Inflammatory macrophage treated with lipopolysaccharide for 4 hours (primary cell): Measurements from ENCODE around the gene SLC23A2.
"Not testable (repeated sequence)": the region's sequence is repeated elsewhere in the genome, so short reads cannot be mapped to it uniquely, and the experiment has no call there.

Experiments
- DNase-seq: peaks from one replicate; pipeline ENCODE4 v3.0.0-alpha.2; 2020

The SLC23A2 gene

GRCh38 chr20:4871486-4871885 lies 129.8 kb downstream of the SLC23A2 start:
- no peak for DNase-seq

- no peak for DNase-seq
Observed at GRCh38 chr20:4870906-4871305, 130.4 kb downstream of the SLC23A2 start.

- DNase-seq: no peak
Observed at GRCh38 chr20:4869290-4870193, 131.8 kb downstream of the SLC23A2 start.

GRCh38 chr20:4867051-4867450 lies 134.3 kb downstream of the SLC23A2 start:
- DNase-seq: no peak

GRCh38 chr20:4866429-4866828 lies 134.9 kb downstream of the SLC23A2 start:
- no peak for DNase-seq

- DNase-seq: no peak
Observed at GRCh38 chr20:4864311-4864752, 137.0 kb downstream of the SLC23A2 start.

- DNase-seq: no peak
Observed at GRCh38 chr20:4862661-4863060, 138.6 kb downstream of the SLC23A2 start.

- DNase-seq: no peak
Observed at GRCh38 chr20:4861961-4862360, 139.3 kb downstream of the SLC23A2 start.

- no peak for DNase-seq
Observed at GRCh38 chr20:4858000-4858399, 143.3 kb downstream of the SLC23A2 start.

- DNase-seq: no peak
Observed at GRCh38 chr20:4856022-4856755, 145.1 kb downstream of the SLC23A2 start.

- DNase-seq: no peak
Observed at GRCh38 chr20:4855555-4855954, 145.8 kb downstream of the SLC23A2 start.

- no peak for DNase-seq
Observed at GRCh38 chr20:4855097-4855496, 146.2 kb downstream of the SLC23A2 start.

- no peak for DNase-seq
Observed at GRCh38 chr20:4854561-4854901, 146.8 kb downstream of the SLC23A2 start.

- peak; percentile 46 for DNase-seq
Observed at GRCh38 chr20:4853757-4854560, 147.4 kb downstream of the SLC23A2 start.

- no peak for DNase-seq
Observed at GRCh38 chr20:4853004-4853403, 148.3 kb downstream of the SLC23A2 start.

GRCh38 chr20:4850960-4851359 lies 150.3 kb downstream of the SLC23A2 start:
- no peak for DNase-seq

GRCh38 chr20:4848829-4849228 lies 152.5 kb downstream of the SLC23A2 start:
- not testable (repeated sequence) for DNase-seq

- DNase-seq: no peak
Observed at GRCh38 chr20:4848041-4848440, 153.3 kb downstream of the SLC23A2 start.

GRCh38 chr20:4846821-4847220 lies 154.5 kb downstream of the SLC23A2 start:
- no peak for DNase-seq

- DNase-seq: peak; percentile 76
Observed at GRCh38 chr20:4844751-4845465, 156.4 kb downstream of the SLC23A2 start.

- DNase-seq: no peak
Observed at GRCh38 chr20:4844325-4844724, 157.0 kb downstream of the SLC23A2 start.

- no peak for DNase-seq
Observed at GRCh38 chr20:4840801-4841200, 160.5 kb downstream of the SLC23A2 start.

- no peak for DNase-seq
Observed at GRCh38 chr20:4838526-4838925, 162.8 kb downstream of the SLC23A2 start.
